GM23338 (cell line): Measurements from ENCODE around the gene BCL11B.

ENCODE experiments used
- CREB1 ChIP-seq: fragments of 250-450 bp; sonication (Bioruptor Pico); IDR thresholded peaks from 2 replicates; pipeline ENCODE4 v1.5.0; 2020; ENCODE audit warnings: low read depth, mild to moderate bottlenecking, moderate library complexity
- CTCF ChIP-seq, 2 experiments: fragments of 200-600 bp in 1 of 2; sonication (generic) in 1 of 2; conservative IDR thresholded peaks; 2 replicates each; pipeline versions ENCODE4 v1.5.1 to v1.6.1; 2016 to 2017; ENCODE audit warnings: antibody characterized with exemption in 2 of 2, low read depth in 2 of 2, mild to moderate bottlenecking in 2 of 2, moderate library complexity in 1 of 2
- ETS1 ChIP-seq: IDR thresholded peaks from 2 replicates; pipeline ENCODE4 v1.6.1; 2016; ENCODE audit warnings: antibody characterized with exemption
- EZH2 ChIP-seq: fragments of 200-600 bp; sonication (generic); IDR thresholded peaks from one replicate; pipeline ENCODE4 v1.8.0; 2017; ENCODE audit warnings: antibody characterized with exemption, mild to moderate bottlenecking, low read depth; ENCODE audit not compliant: unreplicated experiment
- EZH2phosphoT487 ChIP-seq: fragments of 200-600 bp; sonication (generic); IDR thresholded peaks from one replicate; pipeline ENCODE4 v1.8.1; 2018; ENCODE audit warnings: antibody characterized with exemption; ENCODE audit not compliant: unreplicated experiment
- JUNB ChIP-seq: IDR thresholded peaks from one replicate; pipeline ENCODE4 v1.6.1; 2016; ENCODE audit warnings: antibody characterized with exemption; ENCODE audit not compliant: unreplicated experiment
- NANOG ChIP-seq: IDR thresholded peaks from 2 replicates; pipeline ENCODE4 v1.6.1; 2016; ENCODE audit warnings: antibody characterized with exemption, borderline replicate concordance
- POLR2AphosphoS5 ChIP-seq: IDR thresholded peaks from 2 replicates; pipeline ENCODE4 v1.6.1; 2016; ENCODE audit warnings: antibody characterized with exemption, low read depth
- REST ChIP-seq: IDR thresholded peaks from one replicate; pipeline ENCODE4 v1.6.1; 2018; ENCODE audit warnings: antibody characterized with exemption; ENCODE audit not compliant: unreplicated experiment

- no peak for TF ChIP-seq CTCF (conservative IDR thresholded peaks at IDR 0.05; ENCODE audit: low read depth in 2 of 2)
- no peak for TF ChIP-seq EZH2
- no peak for TF ChIP-seq REST
- no peak for TF ChIP-seq CREB1
- no peak for TF ChIP-seq POLR2AphosphoS5
- TF ChIP-seq EZH2phosphoT487, result no peak
- no peak for TF ChIP-seq NANOG
- no peak for TF ChIP-seq ETS1
- no peak for TF ChIP-seq JUNB
Measured at GRCh38 chr14:99247772-99248171, 24.2 kb downstream of the BCL11B start.
